ENCODE results near the gene RAB40C. TPM values are rescaled to one million over a fixed set of nuclear protein-coding genes. Genes with fewer than 3 reads are reported as not detected.

The RAB40C gene
- total and polyA plus RNA-seq, 2 experiments from 2014 or later: 9.5 to 18.8 TPM

GRCh38 chr16:567373-568256 is 22.3 kb upstream of the RAB40C start:
- DNase-seq: no peak
- Histone ChIP-seq H3K27me3 (replicated peaks; ENCODE audit: insufficient read depth) (no peaks in the 10 kb centered on the region), H3K36me3 (ENCODE audit: low read depth) (no peaks in the 10 kb centered on the region), H3K4me3 (no peak overlapping the region), H4K20me1 (ENCODE audit: insufficient read depth) (no peaks in the 10 kb centered on the region), H3K4me1 (ENCODE audit: insufficient read depth) (0 out of 2 replicates have a peak, but pooled peaks cover 4% of the 10 kb centered on the region), H3K9ac (no peak overlapping the region), H3K9me3 (ENCODE audit: low read depth) (no peaks in the 10 kb centered on the region), H3K4me2 (ENCODE audit: unreplicated experiment) (no peak overlapping the region), H3K9me2 (ENCODE audit: insufficient read depth) (no peaks in the 10 kb centered on the region), H3K79me2 (ENCODE audit: insufficient read depth) (peaks cover 30% of the 10 kb centered on the region), H3K27ac (no peak overlapping the region), H3F3A (ENCODE audit: insufficient read depth) (0 out of 2 replicates have a peak, but pooled peaks cover 6% of the 10 kb centered on the region), H2AFZ (no peak overlapping the region)
- TF ChIP-seq EZH2phosphoT487 (IDR thresholded peaks at IDR 0.05; ENCODE audit: insufficient read depth, low read depth): no peak
- no peak for TF ChIP-seq EZH2 (IDR thresholded peaks at IDR 0.05; ENCODE audit: insufficient read depth, poor library complexity, severe bottlenecking)
- in situ Hi-C loops (cut with MboI): no loop called here
- WGBS, 2 experiments (ENCODE audit: low coverage in 1 of 2, low lambda C conversion rate in 2 of 2, missing lambda C conversion rate in 2 of 2): 92 to 94% methylated on average over 29 to 34 of the region's 35 CpGs

DNA sequence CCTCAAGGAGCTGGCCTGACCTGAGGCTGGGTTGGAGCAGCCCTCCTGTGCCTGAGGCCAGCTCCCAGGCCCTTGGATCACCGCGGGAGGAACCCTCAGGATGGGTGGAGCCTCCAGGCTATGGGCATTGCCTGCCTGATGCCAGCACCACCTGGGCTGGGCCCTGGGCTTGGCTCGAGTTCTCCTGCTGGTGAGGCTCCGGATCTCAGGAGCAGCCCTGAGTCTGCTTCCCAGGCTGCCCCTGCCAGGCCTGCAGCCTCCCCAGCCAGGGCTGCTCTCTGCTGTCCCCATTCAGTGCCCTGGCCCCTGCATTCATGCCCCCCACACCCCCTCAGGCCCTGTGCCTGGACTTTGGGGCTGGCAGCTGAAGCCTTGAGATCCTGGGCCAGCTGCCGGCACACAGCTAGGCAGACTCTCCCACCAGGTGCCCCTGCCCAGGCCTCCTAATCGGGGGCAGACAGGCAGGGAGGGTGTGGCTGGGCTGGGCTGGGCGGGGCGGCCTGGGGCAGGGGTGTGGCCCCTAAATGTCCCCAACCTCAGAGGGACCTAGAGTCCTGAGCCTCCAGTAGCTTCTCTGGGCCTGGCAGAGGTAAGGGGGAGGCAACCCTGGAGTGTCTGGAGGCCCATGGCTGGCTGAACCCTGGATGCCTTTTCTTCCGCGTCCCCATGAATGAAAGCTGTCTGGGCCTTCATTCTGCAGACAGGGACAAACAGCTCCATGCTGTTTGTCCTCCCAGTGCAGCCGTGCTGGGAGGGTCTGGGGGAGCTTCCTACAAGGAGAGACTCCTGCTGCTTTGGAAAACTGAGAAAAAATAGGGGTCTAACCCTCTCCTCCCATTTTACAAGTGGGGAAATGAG is 21.2 kb upstream of the RAB40C start:
- Histone ChIP-seq H3K4me1 (ENCODE audit: insufficient read depth) (0 out of 2 replicates have a peak, but pooled peaks cover 4% of the 10 kb centered on the region), H3K4me3 (peak overlapping the region; percentile 99), H3K9ac (peak overlapping the region; percentile 84), H2AFZ (peak overlapping the region; percentile 76), H3K27ac (no peak overlapping the region), H4K20me1 (ENCODE audit: insufficient read depth) (no peaks in the 10 kb centered on the region), H3F3A (ENCODE audit: insufficient read depth) (0 out of 2 replicates have a peak, but pooled peaks cover 6% of the 10 kb centered on the region), H3K27me3 (replicated peaks; ENCODE audit: insufficient read depth) (no peaks in the 10 kb centered on the region), H3K9me3 (ENCODE audit: low read depth) (no peaks in the 10 kb centered on the region), H3K9me2 (ENCODE audit: insufficient read depth) (no peaks in the 10 kb centered on the region), H3K79me2 (ENCODE audit: insufficient read depth) (peaks cover 36% of the 10 kb centered on the region), H3K36me3 (ENCODE audit: low read depth) (no peaks in the 10 kb centered on the region), H3K4me2 (ENCODE audit: unreplicated experiment) (peak overlapping the region; percentile 80)
- TF ChIP-seq EZH2 (IDR thresholded peaks at IDR 0.05; ENCODE audit: insufficient read depth, poor library complexity, severe bottlenecking): no peak
- TF ChIP-seq EZH2phosphoT487 (IDR thresholded peaks at IDR 0.05; ENCODE audit: insufficient read depth, low read depth): no peak
- WGBS, 2 experiments (ENCODE audit: low coverage in 1 of 2, low lambda C conversion rate in 2 of 2, missing lambda C conversion rate in 2 of 2): 75% methylated on average over 9 to 11 of the region's 11 CpGs
- DNase-seq: no peak
- in situ Hi-C loops (cut with MboI): no loop called here

- no peak for TF ChIP-seq EZH2 (IDR thresholded peaks at IDR 0.05; ENCODE audit: insufficient read depth, poor library complexity, severe bottlenecking)
- TF ChIP-seq EZH2phosphoT487 (IDR thresholded peaks at IDR 0.05; ENCODE audit: insufficient read depth, low read depth): no peak
- H3K27me3 ChIP-seq (replicated peaks; ENCODE audit: insufficient read depth): no peaks in the 10 kb centered on the region
- peak within 1 kb of the TSS; percentile 98 for H3K4me2 ChIP-seq (ENCODE audit: unreplicated experiment)
- H3K4me1 ChIP-seq (ENCODE audit: insufficient read depth): 0 out of 2 replicates have a peak, but pooled peaks cover 4% of the 10 kb centered on the region
- in situ Hi-C loops (cut with MboI): no loop called here
- no peaks in the 10 kb centered on the region for H3K36me3 ChIP-seq (ENCODE audit: low read depth)
- peak within 1 kb of the TSS; percentile 99 for H3K4me3 ChIP-seq
- DNase-seq: peak; percentile 82
- H3K27ac ChIP-seq: peak within 1 kb of the TSS; percentile 54
- H3K79me2 ChIP-seq (ENCODE audit: insufficient read depth): peaks cover 36% of the 10 kb centered on the region
- H3F3A ChIP-seq (ENCODE audit: insufficient read depth): 0 out of 2 replicates have a peak, but pooled peaks cover 6% of the 10 kb centered on the region
- 1 to 2% methylated on average over 25 to 77 of the region's 87 CpGs for WGBS, 2 experiments (ENCODE audit: low coverage in 1 of 2, low lambda C conversion rate in 2 of 2, missing lambda C conversion rate in 2 of 2)
- peak within 1 kb of the TSS; percentile 77 for H2AFZ ChIP-seq
- no peaks in the 10 kb centered on the region for H3K9me3 ChIP-seq (ENCODE audit: low read depth)
- H3K9me2 ChIP-seq (ENCODE audit: insufficient read depth): no peaks in the 10 kb centered on the region
- peak within 1 kb of the TSS; percentile 84 for H3K9ac ChIP-seq
- H4K20me1 ChIP-seq (ENCODE audit: insufficient read depth): no peaks in the 10 kb centered on the region
Observed at GRCh38 chr16:569445-570254, 20.2 kb upstream of the RAB40C start, which contains the start of gene PIGQ. Gene PIGQ, plus strand, starts transcription at chr16:569968. Its CDS starts 4,107 bp downstream, at chr16:574075.
